22Rv1 (cell line): ENCODE results near the gene ECT2L.

Experiments used
- ZFX ChIP-seq: fragments of 450-650 bp; IDR thresholded peaks from 2 replicates; pipeline ENCODE4 v1.6.1; 2017; ENCODE audit warnings: antibody characterized with exemption, borderline replicate concordance
- TF ChIP-seq, protein P1 (sequence below): fragments of 450-650 bp; IDR thresholded peaks from 2 replicates; pipeline ENCODE4 v1.5.1; 2017; ENCODE audit warnings: mild to moderate bottlenecking

DNA sequence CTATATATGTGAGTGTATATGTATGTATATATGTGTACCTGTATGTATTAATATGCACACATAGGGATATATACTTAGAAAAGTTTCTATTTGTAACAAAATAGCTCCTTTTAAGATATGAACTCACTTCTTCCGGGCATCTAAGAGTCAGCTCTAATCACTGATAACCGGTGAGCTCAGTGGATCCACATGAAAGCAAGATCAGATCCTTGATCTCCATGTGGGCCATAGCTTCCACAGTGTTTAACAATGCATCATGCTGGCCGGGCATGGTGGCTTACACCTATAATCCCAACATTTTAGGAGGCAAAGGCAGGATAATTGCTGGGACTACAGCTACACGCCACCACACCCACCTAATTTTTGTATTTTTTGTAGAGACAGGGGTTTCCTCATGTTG is 52.6 kb downstream of the ECT2L start:
- TF ChIP-seq, protein P1, sequence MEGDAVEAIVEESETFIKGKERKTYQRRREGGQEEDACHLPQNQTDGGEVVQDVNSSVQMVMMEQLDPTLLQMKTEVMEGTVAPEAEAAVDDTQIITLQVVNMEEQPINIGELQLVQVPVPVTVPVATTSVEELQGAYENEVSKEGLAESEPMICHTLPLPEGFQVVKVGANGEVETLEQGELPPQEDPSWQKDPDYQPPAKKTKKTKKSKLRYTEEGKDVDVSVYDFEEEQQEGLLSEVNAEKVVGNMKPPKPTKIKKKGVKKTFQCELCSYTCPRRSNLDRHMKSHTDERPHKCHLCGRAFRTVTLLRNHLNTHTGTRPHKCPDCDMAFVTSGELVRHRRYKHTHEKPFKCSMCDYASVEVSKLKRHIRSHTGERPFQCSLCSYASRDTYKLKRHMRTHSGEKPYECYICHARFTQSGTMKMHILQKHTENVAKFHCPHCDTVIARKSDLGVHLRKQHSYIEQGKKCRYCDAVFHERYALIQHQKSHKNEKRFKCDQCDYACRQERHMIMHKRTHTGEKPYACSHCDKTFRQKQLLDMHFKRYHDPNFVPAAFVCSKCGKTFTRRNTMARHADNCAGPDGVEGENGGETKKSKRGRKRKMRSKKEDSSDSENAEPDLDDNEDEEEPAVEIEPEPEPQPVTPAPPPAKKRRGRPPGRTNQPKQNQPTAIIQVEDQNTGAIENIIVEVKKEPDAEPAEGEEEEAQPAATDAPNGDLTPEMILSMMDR = no peak
- no peak for TF ChIP-seq ZFX
